ENCODE data around the gene THBS3.

- TF ChIP-seq CTCF (IDR thresholded peaks at IDR 0.05; ENCODE audit: poor library complexity) (no peak), EZH2 (IDR thresholded peaks at IDR 0.05; ENCODE audit: borderline replicate concordance) (no peak)
These were observed 7.9 kb downstream of the THBS3 start for GRCh38 chr1:155199792-155200191.
